HCT116 (cell line): ENCODE data around the gene FERMT3. TPM values are rescaled to one million over a fixed set of nuclear protein-coding genes. Genes with fewer than 3 reads are reported as not detected.

Experiments
- ATAC-seq: fragments of 200-7000 bp; cut with Tn5 transposase; 2 replicates; pipeline ENCODE4 v1.9.1; 2020; ENCODE audit warnings: mild to moderate bottlenecking, moderate library complexity
- BruUV-seq: library from RNA; stranded (reverse); fragments of 400-500 nt; replicated peaks from 2 replicates; lab custom pipeline; 2021; lab: Mats Ljungman, UMichigan
- CTCF ChIA-PET: fragments of 300-600 bp; sonication (Branson Sonifier 250); formaldehyde crosslinking; loops from one replicate; lab custom pipeline; 2021; ENCODE audit warnings: antibody characterized with exemption; lab: Charles Lee
- POLR2A ChIA-PET: fragments of 300-600, 350-600 bp; sonication (Branson Sonifier 250); formaldehyde crosslinking; loops from one replicate; lab custom pipeline; 2021; ENCODE audit warnings: antibody characterized with exemption; lab: Charles Lee
- RAD21 ChIA-PET, 2 experiments: fragments of 300-600 bp; sonication (Branson Sonifier 250); formaldehyde crosslinking; loops; one replicate each; lab custom pipeline; 2023; ENCODE audit warnings: low total read pairs in 2 of 2; ENCODE audit not compliant: uncharacterized antibody in 2 of 2, unreplicated experiment in 2 of 2, low non-redundant PET in 1 of 2; lab: Charles Lee
- DNase-seq: peaks from one replicate; pipeline ENCODE4 v3.0.0-alpha.2; 2010; ENCODE audit warnings: low read depth, low spot score
- H2AFZ ChIP-seq: fragments of 200-600 bp; shearing (Covaris generic), sonication (generic); 2 replicates; pipeline ENCODE4 v1.6.1; 2017; ENCODE audit warnings: low read depth, mixed run types, mixed read lengths, antibody characterized with exemption, low read length; ENCODE audit not compliant: poor library complexity, severe bottlenecking
- H3K27ac ChIP-seq: 2 replicates; pipeline ENCODE4 v1.5.1; 2012; ENCODE audit warnings: low read depth, low read length
- H3K27me3 ChIP-seq: fragments of 200-600 bp; sonication (generic); 2 replicates; pipeline ENCODE4 v1.6.1; 2016; ENCODE audit warnings: mixed run types, low read length, mixed read lengths; ENCODE audit not compliant: insufficient read depth
- H3K36me3 ChIP-seq, 2 experiments: fragments of 200-500 bp in 1 of 2; fragments of 200-600 bp in 1 of 2; sonication (Bioruptor generic) in 1 of 2; sonication (generic) in 1 of 2; 2 replicates each; pipeline versions ENCODE4 v1.5.1 to v1.6.1; 2014 to 2016; ENCODE audit warnings: low read length in 2 of 2, inconsistent platforms in 1 of 2, mixed read lengths in 1 of 2, mixed run types in 1 of 2; ENCODE audit not compliant: insufficient read depth in 2 of 2, control insufficient read depth in 1 of 2
- H3K4me1 ChIP-seq, 2 experiments: fragments of 200-600 bp in 1 of 2; sonication (generic) in 1 of 2; 2 replicates each; pipeline versions ENCODE4 v1.5.1 to v1.6.1; 2012 to 2017; ENCODE audit warnings: low read length in 2 of 2, inconsistent platforms in 1 of 2, mild to moderate bottlenecking in 1 of 2, mixed read lengths in 1 of 2, mixed run types in 1 of 2, moderate library complexity in 1 of 2; ENCODE audit not compliant: insufficient read depth in 2 of 2, control insufficient read depth in 1 of 2
- H3K4me2 ChIP-seq: fragments of 200-600 bp; sonication (generic); 2 replicates; pipeline ENCODE4 v1.6.1; 2017; ENCODE audit warnings: mixed run types, low read length, mixed read lengths
- H3K4me3 ChIP-seq, 2 experiments: fragments of 200-600 bp in 1 of 2; sonication (generic) in 1 of 2; replicated peaks in 1 of 2; 2 replicates each; pipeline ENCODE4 v1.5.1; 2011 to 2016; ENCODE audit warnings: low read length in 2 of 2, control low read depth in 1 of 2, low read depth in 1 of 2, mild to moderate bottlenecking in 1 of 2, mixed read lengths in 1 of 2, mixed run types in 1 of 2
- H3K79me2 ChIP-seq: fragments of 200-600 bp; sonication (generic); 2 replicates; pipeline ENCODE4 v1.6.1; 2017; ENCODE audit warnings: mild to moderate bottlenecking, mixed run types, low read length, moderate library complexity, mixed read lengths; ENCODE audit not compliant: insufficient read depth
- H3K9ac ChIP-seq: fragments of 200-600 bp; sonication (generic); 2 replicates; pipeline ENCODE4 v1.6.1; 2016; ENCODE audit warnings: low read length, mixed read lengths
- H3K9me2 ChIP-seq: fragments of 200-600 bp; sonication (generic), shearing (Covaris generic); 2 replicates; pipeline ENCODE4 v1.6.1; 2017; ENCODE audit warnings: mixed run types, mild to moderate bottlenecking, moderate library complexity; ENCODE audit not compliant: insufficient read depth
- H3K9me3 ChIP-seq, 2 experiments: fragments of 200-500 bp in 1 of 2; fragments of 200-600 bp in 1 of 2; sonication (Bioruptor generic) in 1 of 2; sonication (generic) in 1 of 2; 2 replicates each; pipeline ENCODE4 v1.6.1; 2014 to 2017; ENCODE audit warnings: low read length in 2 of 2, mixed read lengths in 2 of 2, inconsistent platforms in 1 of 2, low read depth in 1 of 2, mild to moderate bottlenecking in 1 of 2, mixed run types in 1 of 2, moderate library complexity in 1 of 2; ENCODE audit not compliant: control insufficient read depth in 1 of 2, insufficient read depth in 1 of 2
- H4K20me1 ChIP-seq: fragments of 200-600 bp; sonication (generic), shearing (Covaris generic); 2 replicates; pipeline ENCODE4 v1.6.1; 2017; ENCODE audit warnings: mixed run types, mild to moderate bottlenecking, moderate library complexity; ENCODE audit not compliant: insufficient read depth
- EZH2phosphoT487 ChIP-seq: fragments of 200-600 bp; IDR thresholded peaks from 2 replicates; pipeline ENCODE4 v1.6.1; 2018; ENCODE audit warnings: antibody characterized with exemption, borderline replicate concordance
- POLR2A ChIP-seq: IDR thresholded peaks from 2 replicates; pipeline ENCODE4 v1.7.0; 2011; ENCODE audit warnings: borderline replicate concordance; ENCODE audit not compliant: insufficient read depth, insufficient read length; ENCODE audit errors: extremely low read depth
- POLR2AphosphoS5 ChIP-seq: IDR thresholded peaks from 2 replicates; pipeline ENCODE4 v1.6.1; 2011; ENCODE audit warnings: mild to moderate bottlenecking, low read depth, low read length, moderate library complexity
- RAD21 ChIP-seq: IDR thresholded peaks from 2 replicates; pipeline ENCODE4 v1.6.1; 2012; ENCODE audit warnings: low read depth, mild to moderate bottlenecking
- TCF7L2 ChIP-seq: IDR thresholded peaks from 2 replicates; pipeline ENCODE4 v1.7.0; 2011; ENCODE audit warnings: borderline replicate concordance, inconsistent platforms; ENCODE audit not compliant: insufficient read depth, insufficient read length; ENCODE audit errors: extremely low read depth
- YY1 ChIP-seq: IDR thresholded peaks from 2 replicates; pipeline ENCODE4 v1.6.1; 2011; ENCODE audit warnings: low read length, low read depth, moderate library complexity, mild to moderate bottlenecking; ENCODE audit not compliant: insufficient replicate concordance; ENCODE audit errors: extremely low read depth
- ZFX ChIP-seq: fragments of 450-650 bp; IDR thresholded peaks from 2 replicates; pipeline ENCODE4 v1.6.1; 2017
- intact Hi-C: fragments of 100-400 bp; cut with micrococcal nuclease; formaldehyde crosslinking; loops from 2 replicates; pipeline ENCODE4 v1.10.0; 2022
- total RNA-seq: library from RNA; stranded (reverse); gene quantifications from one replicate; pipeline ENCODE4 v1.2.1, GENCODE V29; 2021; ENCODE audit not compliant: unreplicated experiment

FERMT3 gene
- total RNA-seq, 1 experiment from 2014 or later, result 4.3 TPM

DNA sequence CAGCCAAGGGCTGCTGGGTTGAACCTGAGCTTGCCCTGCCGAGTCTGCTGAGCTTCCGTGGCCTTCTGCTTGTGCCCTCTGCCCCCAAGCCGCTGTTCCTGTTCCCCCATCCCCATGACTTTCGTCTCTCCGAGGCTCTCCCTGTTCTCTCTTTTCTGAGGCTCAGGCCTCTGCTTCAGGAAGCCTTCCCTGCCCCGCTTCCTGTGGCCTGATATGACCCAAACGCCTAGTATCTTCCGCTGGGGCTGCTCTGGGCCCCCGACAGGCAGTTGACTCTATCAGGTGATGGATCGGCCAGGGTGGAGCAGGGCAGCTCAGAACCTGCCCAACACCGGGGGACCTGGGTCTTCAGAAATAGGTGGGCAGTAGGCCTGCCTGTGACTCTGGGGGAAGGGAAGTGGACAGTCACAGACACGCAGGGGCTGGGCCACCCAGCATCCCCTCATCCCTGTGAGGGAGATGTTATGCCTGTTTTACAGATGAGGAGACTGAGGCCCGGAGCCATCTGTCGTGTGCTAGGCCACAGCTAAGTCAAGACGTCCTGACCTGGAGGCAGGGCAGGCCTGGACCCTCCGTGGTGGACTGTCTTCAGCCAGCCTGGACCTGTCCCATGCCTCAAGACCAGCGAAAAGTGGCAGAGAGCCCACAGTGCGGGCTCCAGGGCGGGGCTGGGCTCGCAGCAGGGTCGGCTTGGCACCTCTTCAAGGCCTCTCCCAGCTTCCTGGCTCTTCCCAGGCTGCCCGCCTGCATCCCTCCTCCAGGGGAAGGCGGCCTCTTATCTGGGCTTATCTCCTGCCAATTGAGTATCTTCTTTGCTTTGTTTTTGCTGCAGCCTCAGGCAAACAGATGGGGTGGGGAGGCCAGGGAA is 61.7 kb downstream of the FERMT3 start:
- peak overlapping the region; percentile 91 for H3K4me2 ChIP-seq
- TF ChIP-seq TCF7L2, result peak; percentile 85
- TF ChIP-seq EZH2phosphoT487, result no peak
- no peak for TF ChIP-seq POLR2A
- TF ChIP-seq POLR2AphosphoS5, result 0 out of 2 replicates have a peak, but pooled peaks have one; percentile 10
- TF ChIP-seq, all 23 proteins: peak for 2
- no peaks in the 10 kb centered on the region for H4K20me1 ChIP-seq
- CTCF ChIA-PET, result interaction anchor here (0.6 to 2.5 kb wide), 6 partner anchors 16 to 87 kb away, joined by 3 to 11 read pairs (median 4); no protein-coding TSS in a partner anchor
- POLR2A ChIA-PET, result interaction anchor here (0.7 to 3.9 kb wide), 12 partner anchors 11 to 82 kb away, joined by 3 to 29 read pairs (median 4); partner anchors contain the start of genes ESRRA, FKBP2, GPR137 and PPP1R14B
- H3K79me2 ChIP-seq, result peaks cover 8% of the 10 kb centered on the region; the same call in 1 of the 2 replicates
- no peaks in the 10 kb centered on the region for H3K27me3 ChIP-seq
- H3K27ac ChIP-seq, result peak overlapping the region; percentile 95
- H3K4me1 ChIP-seq, result peaks cover 18 to 31% of the 10 kb centered on the region in 2 experiments; a peak in 3 of 4 replicates
- intact Hi-C loops, result no loop called here
- H2AFZ ChIP-seq, result no peak overlapping the region
- BruUV-seq, result no TSS peak
- peaks cover 5 to 20% of the 10 kb centered on the region in 2 experiments; a peak in 2 of 4 replicates for H3K36me3 ChIP-seq
- H3K4me3 ChIP-seq, result peak overlapping the region; percentile 71 to 72
- RAD21 ChIA-PET, result no interaction called here
- peak; percentile 6 for ATAC-seq
- peak overlapping the region; percentile 80 for H3K9ac ChIP-seq
- DNase-seq, result no peak
- no peaks in the 10 kb centered on the region for H3K9me3 ChIP-seq
- no peaks in the 10 kb centered on the region for H3K9me2 ChIP-seq

DNA sequence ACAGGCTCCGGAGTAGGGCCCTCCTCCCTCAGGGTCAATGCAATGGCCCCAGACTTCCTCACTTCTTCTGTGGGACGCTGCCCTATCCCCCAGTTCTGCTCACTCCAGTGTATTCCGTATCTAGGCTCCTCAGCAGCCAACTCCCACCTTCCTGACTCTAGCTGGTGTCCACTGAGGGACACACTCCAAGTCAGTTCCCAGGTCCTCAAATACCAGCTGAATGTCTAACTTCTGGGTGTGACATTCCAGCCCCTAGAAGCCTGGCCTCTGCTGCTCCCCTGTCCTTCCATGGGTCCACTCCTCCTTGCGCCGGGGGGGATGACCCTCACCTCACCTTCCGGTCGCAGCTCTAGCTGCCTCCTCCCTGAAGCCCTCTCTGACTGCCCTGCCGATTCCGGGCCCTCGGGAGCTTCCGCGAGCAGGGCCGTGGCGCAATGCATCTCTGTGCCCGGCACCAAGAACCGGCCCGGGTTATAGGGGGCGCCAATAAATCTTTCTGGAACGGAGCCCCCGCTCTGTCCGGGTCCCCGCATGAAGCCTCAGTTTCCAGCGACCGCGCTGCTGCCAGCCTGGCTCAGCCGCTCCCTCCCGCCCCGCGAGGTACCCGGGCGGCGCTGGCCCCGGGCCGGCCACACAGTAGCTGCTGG is 62.5 kb downstream of the FERMT3 start:
- intact Hi-C loops, result no loop called here
- Histone ChIP-seq H3K27me3 (no peaks in the 10 kb centered on the region), H3K4me1 (peaks cover 18 to 31% of the 10 kb centered on the region in 2 experiments; a peak in 3 of 4 replicates), H3K27ac (peak overlapping the region; percentile 95), H3K4me3 (peak overlapping the region; percentile 71 to 72), H2AFZ (no peak overlapping the region), H3K36me3 (peaks cover 2 to 12% of the 10 kb centered on the region in 2 experiments; a peak in 1 of 4 replicates), H4K20me1 (no peaks in the 10 kb centered on the region), H3K79me2 (peaks cover 8% of the 10 kb centered on the region; the same call in 1 of the 2 replicates), H3K4me2 (peak overlapping the region; percentile 91), H3K9me2 (no peaks in the 10 kb centered on the region), H3K9ac (peak overlapping the region; percentile 80), H3K9me3 (no peaks in the 10 kb centered on the region)
- peak; percentile 64; the same call in 1 of the 2 replicates for TF ChIP-seq ZFX
- TF ChIP-seq POLR2A, result peak; percentile 14
- TF ChIP-seq RAD21, result no peak
- TF ChIP-seq YY1, result peak; percentile 55
- TF ChIP-seq TCF7L2, result peak; percentile 3
- DNase-seq (no peak), ATAC-seq (peak; percentile 33)
- ChIA-PET CTCF (interaction anchor here (0.6 to 2.5 kb wide), 10 partner anchors 17 to 88 kb away, joined by 3 to 11 read pairs (median 4); partner anchors contain the start of genes PRDX5 and TRMT112), POLR2A (interaction anchor here (0.7 to 3.9 kb wide), 14 partner anchors 11 to 83 kb away, joined by 3 to 29 read pairs (median 4); partner anchors contain the start of genes ESRRA, FKBP2, GPR137 and PPP1R14B), RAD21 (interaction anchor here in 1 of 2 experiments (0.8 kb wide), 1 partner anchor 42 kb away, joined by 3 read pairs; no protein-coding TSS in a partner anchor)
- BruUV-seq, result no TSS peak
